Keratinocyte (primary cell): Measurements from ENCODE around the gene MVP. TPM values are rescaled to one million over a fixed set of nuclear protein-coding genes. Genes with fewer than 3 reads are reported as not detected.

Experiments
- DNase-seq: peaks from one replicate; pipeline ENCODE4 v3.0.0-alpha.2; 2011; ENCODE audit warnings: low read depth, missing footprints, low spot score
- FAIRE-seq: peaks from 2 replicates; lab custom pipeline; 2011; peaks lifted over from hg19 to GRCh38; lab: Jason Lieb, UNC
- H2AFZ ChIP-seq: 2 replicates; pipeline ENCODE4 v1.6.0; 2012; ENCODE audit warnings: low read length, control low read depth, inconsistent platforms; ENCODE audit not compliant: control insufficient read depth
- H3K27ac ChIP-seq: 2 replicates; pipeline ENCODE4 v1.5.1; 2011; ENCODE audit warnings: low read length; ENCODE audit not compliant: control insufficient read depth, insufficient read depth
- H3K27me3 ChIP-seq: 3 replicates; pipeline ENCODE4 v1.6.0; 2011; ENCODE audit warnings: low read length; ENCODE audit not compliant: control insufficient read depth, insufficient read depth; ENCODE audit errors: extremely low read depth
- H3K36me3 ChIP-seq, 2 experiments: 2 replicates in 1 of 2; 3 replicates in 1 of 2; pipeline ENCODE4 v1.5.1; 2011; ENCODE audit warnings: low read length in 2 of 2, mild to moderate bottlenecking in 1 of 2; ENCODE audit not compliant: control insufficient read depth in 2 of 2, insufficient read depth in 2 of 2; ENCODE audit errors: extremely low read depth in 1 of 2
- H3K4me1 ChIP-seq: 3 replicates; pipeline ENCODE4 v1.5.1; 2011; ENCODE audit warnings: low read length; ENCODE audit not compliant: control insufficient read depth, insufficient read depth; ENCODE audit errors: extremely low read depth
- H3K4me2 ChIP-seq: 3 replicates; pipeline ENCODE4 v1.6.0; 2011; ENCODE audit warnings: low read depth, low read length; ENCODE audit not compliant: control insufficient read depth, insufficient read depth; ENCODE audit errors: extremely low read depth
- H3K4me3 ChIP-seq, 3 experiments: fragments of 200-600 bp in 1 of 3; sonication (generic) in 1 of 3; 2 replicates in 2 of 3; 3 replicates in 1 of 3; pipeline ENCODE4 v1.5.1; 2011 to 2016; ENCODE audit warnings: low read length in 3 of 3, mild to moderate bottlenecking in 3 of 3, control low read depth in 2 of 3, inconsistent platforms in 1 of 3, low read depth in 1 of 3, mixed read lengths in 1 of 3, mixed run types in 1 of 3, moderate library complexity in 1 of 3; ENCODE audit not compliant: control insufficient read depth in 2 of 3, insufficient read depth in 2 of 3; ENCODE audit errors: extremely low read depth in 1 of 3
- H3K79me2 ChIP-seq: 2 replicates; pipeline ENCODE4 v1.6.0; 2012; ENCODE audit warnings: low read length; ENCODE audit not compliant: control insufficient read depth, insufficient read depth
- H3K9ac ChIP-seq: 3 replicates; pipeline ENCODE4 v1.6.0; 2011; ENCODE audit warnings: low read length; ENCODE audit not compliant: control insufficient read depth, insufficient read depth; ENCODE audit errors: extremely low read depth
- H3K9me1 ChIP-seq: 3 replicates; pipeline ENCODE4 v1.6.0; 2011; ENCODE audit warnings: low read length; ENCODE audit not compliant: control insufficient read depth, insufficient read depth; ENCODE audit errors: extremely low read depth
- H3K9me3 ChIP-seq: 2 replicates; pipeline ENCODE4 v1.5.1; 2012; ENCODE audit warnings: low read depth, low read length; ENCODE audit not compliant: control insufficient read depth
- H4K20me1 ChIP-seq: 3 replicates; pipeline ENCODE4 v1.6.0; 2011; ENCODE audit warnings: low read length; ENCODE audit not compliant: control insufficient read depth, insufficient read depth; ENCODE audit errors: extremely low read depth
- EZH2 ChIP-seq: IDR thresholded peaks from one replicate; pipeline ENCODE4 v1.6.1; 2012; ENCODE audit warnings: inconsistent platforms, mild to moderate bottlenecking, low read length, moderate library complexity
- dilution Hi-C: fragments of 300-500 bp; cut with MboI; formaldehyde crosslinking; loops from one replicate; pipeline ENCODE4 v1.7.0; 2020; ENCODE audit warnings: low sequenced_read_pairs; ENCODE audit not compliant: extremely low pct_ligation_motif_present
- polyA plus RNA-seq, 5 experiments: library from polyadenylated mRNA; depleted of rRNA in 3 of 5; stranded (reverse) in 3 of 5; stranded (forward) in 1 of 5; unstranded in 1 of 5; fragments of >200 nt; gene quantifications; 1 replicate in 1 of 5; 2 replicates in 3 of 5; 3 replicates in 1 of 5; pipeline versions ENCODE4 v1.2.1 to v1.2.3, GENCODE V29; 2011 to 2012; ENCODE audit warnings: missing spikeins in 2 of 5, low read depth in 1 of 5, low replicate concordance in 1 of 5
- TF ChIP-seq, protein P1 (sequence below), 3 experiments: IDR thresholded peaks in 1 of 3; conservative IDR thresholded peaks in 1 of 3; optimal IDR thresholded peaks in 1 of 3; 2 replicates in 2 of 3; 3 replicates in 1 of 3; pipeline versions ENCODE3 to v1.5.1; 2011; ENCODE audit warnings: low read length in 3 of 3, mild to moderate bottlenecking in 3 of 3, moderate library complexity in 2 of 3, control low read depth in 1 of 3, inconsistent platforms in 1 of 3; ENCODE audit not compliant: insufficient read depth in 2 of 3; ENCODE audit errors: extremely low read depth in 1 of 3

MVP gene
- polyA plus RNA-seq, 1 donor (not counting 4 experiments of a cell fraction or from before 2014, with no cell fraction given) = 148 TPM

DNA sequence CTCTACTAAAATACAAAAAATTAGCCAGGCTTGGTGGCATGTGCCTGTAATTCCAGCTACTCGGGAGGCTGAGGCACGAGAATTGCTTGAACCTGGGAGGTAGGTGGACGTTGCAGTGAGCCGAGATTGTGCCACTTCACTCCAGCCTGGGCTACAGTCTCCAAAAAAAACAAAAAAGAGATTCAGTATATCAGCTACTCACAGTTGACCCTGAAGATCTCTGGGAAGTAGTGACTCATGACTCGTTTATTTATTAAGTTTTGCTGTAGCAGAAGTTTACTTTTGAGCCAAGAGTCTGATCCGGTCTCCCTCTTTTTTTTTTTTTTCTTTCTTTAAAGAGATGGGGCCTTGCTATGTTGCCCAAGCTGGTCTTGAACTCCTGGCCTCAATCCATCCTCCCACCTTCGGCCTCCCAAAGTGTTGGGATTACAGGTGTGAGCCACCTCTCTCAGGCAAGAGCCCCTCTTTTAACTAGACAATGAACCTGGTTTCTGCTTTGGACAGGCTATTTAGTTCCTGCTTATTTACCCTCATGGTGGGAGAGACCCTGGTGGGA, 4.4 kb downstream of the MVP start:
- Histone ChIP-seq H3K27me3 (no peaks in the 10 kb centered on the region), H3K4me1 (peaks cover 46% of the 10 kb centered on the region), H3K9me1 (peaks cover 6% of the 10 kb centered on the region), H2AFZ (no peak overlapping the region), H3K4me3 (peak overlapping the region in 1 of 3 experiments; percentile 21), H4K20me1 (no peaks in the 10 kb centered on the region), H3K4me2 (peak overlapping the region; percentile 39), H3K27ac (peak overlapping the region; percentile 34), H3K79me2 (peaks cover 70% of the 10 kb centered on the region), H3K9ac (no peak overlapping the region), H3K36me3 (peaks cover 3 to 5% of the 10 kb centered on the region in 2 experiments), H3K9me3 (no peaks in the 10 kb centered on the region)
- dilution Hi-C loops = no loop called here
- FAIRE-seq (no peak), DNase-seq (no peak)
- TF ChIP-seq EZH2 = no peak
- TF ChIP-seq, protein P1, sequence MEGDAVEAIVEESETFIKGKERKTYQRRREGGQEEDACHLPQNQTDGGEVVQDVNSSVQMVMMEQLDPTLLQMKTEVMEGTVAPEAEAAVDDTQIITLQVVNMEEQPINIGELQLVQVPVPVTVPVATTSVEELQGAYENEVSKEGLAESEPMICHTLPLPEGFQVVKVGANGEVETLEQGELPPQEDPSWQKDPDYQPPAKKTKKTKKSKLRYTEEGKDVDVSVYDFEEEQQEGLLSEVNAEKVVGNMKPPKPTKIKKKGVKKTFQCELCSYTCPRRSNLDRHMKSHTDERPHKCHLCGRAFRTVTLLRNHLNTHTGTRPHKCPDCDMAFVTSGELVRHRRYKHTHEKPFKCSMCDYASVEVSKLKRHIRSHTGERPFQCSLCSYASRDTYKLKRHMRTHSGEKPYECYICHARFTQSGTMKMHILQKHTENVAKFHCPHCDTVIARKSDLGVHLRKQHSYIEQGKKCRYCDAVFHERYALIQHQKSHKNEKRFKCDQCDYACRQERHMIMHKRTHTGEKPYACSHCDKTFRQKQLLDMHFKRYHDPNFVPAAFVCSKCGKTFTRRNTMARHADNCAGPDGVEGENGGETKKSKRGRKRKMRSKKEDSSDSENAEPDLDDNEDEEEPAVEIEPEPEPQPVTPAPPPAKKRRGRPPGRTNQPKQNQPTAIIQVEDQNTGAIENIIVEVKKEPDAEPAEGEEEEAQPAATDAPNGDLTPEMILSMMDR (optimal IDR thresholded peaks at IDR 0.05 in 1 of 3, IDR thresholded peaks at IDR 0.05 in 1 of 3, conservative IDR thresholded peaks at IDR 0.05 in 1 of 3; ENCODE audit: extremely low read depth in 1 of 3, insufficient read depth in 2 of 3, low read length in 3 of 3) = no peak

DNA sequence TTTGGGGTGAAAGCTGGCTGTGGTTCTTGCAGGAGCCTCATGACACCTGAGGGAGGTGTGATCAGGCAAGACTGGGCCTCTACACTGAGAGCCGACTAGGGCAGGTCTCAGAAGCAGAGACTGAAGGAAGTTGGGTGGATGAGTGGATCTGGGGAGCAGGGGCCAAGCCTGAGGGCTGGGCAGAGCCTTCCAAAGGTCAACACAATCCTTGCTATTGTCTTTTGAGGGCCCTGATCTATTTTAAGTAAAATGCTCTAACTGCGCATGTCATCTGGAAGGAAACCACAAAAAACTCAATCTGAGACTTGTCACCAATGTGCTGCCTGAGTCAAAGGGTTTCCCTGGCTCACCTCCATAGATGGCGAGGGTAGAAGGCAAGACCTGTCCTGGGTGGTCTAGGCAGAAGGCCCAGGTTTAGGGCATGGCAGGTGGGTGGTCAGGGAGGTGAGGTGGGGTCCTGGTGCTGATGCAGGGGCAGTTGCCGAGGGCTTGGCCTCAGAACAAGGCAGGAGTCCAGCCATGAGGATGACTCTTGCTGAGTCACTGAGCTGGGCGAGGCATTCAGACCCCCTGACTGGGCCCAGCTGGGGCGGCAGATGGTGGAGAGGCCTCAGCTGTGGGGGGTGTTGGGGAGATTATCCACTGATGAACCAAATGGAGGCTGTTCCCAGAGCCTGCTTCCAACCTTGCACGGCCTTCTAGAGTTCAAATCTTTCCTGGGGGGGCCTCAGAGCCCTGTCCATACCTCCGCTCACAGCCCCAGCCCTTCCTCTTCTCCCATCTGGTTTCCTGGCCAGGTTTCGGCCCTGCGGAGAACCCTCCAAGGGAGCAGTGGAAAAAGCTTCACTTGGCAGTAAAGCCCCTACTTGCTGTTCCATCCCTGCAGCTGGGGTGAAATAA, 5.1 kb downstream of the MVP start:
- H3K9me1 ChIP-seq = peaks cover 6% of the 10 kb centered on the region
- no peak overlapping the region for H3K9ac ChIP-seq
- no peaks in the 10 kb centered on the region for H3K9me3 ChIP-seq
- peaks cover 70% of the 10 kb centered on the region for H3K79me2 ChIP-seq
- H3K4me2 ChIP-seq = peak overlapping the region; percentile 39
- no peak overlapping the region for H2AFZ ChIP-seq
- no peak for TF ChIP-seq EZH2
- TF ChIP-seq, protein P1 (optimal IDR thresholded peaks at IDR 0.05 in 1 of 3, IDR thresholded peaks at IDR 0.05 in 1 of 3, conservative IDR thresholded peaks at IDR 0.05 in 1 of 3; ENCODE audit: extremely low read depth in 1 of 3, insufficient read depth in 2 of 3, low read length in 3 of 3) = no peak
- H3K36me3 ChIP-seq = peaks cover 6 to 8% of the 10 kb centered on the region in 2 experiments
- DNase-seq (no peak), FAIRE-seq (no peak)
- dilution Hi-C loops = no loop called here
- peaks cover 41% of the 10 kb centered on the region for H3K4me1 ChIP-seq
- H3K27ac ChIP-seq = peak overlapping the region; percentile 34
- no peaks in the 10 kb centered on the region for H4K20me1 ChIP-seq
- peak overlapping the region in 1 of 3 experiments; percentile 21 for H3K4me3 ChIP-seq
- H3K27me3 ChIP-seq = no peaks in the 10 kb centered on the region
